Neuronal stem cell (in vitro differentiated cells): ENCODE measurements around the gene MRRF.

Source experiments
- DNase-seq: peaks from one replicate; pipeline ENCODE4 v3.0.0-alpha.2; 2013; ENCODE audit warnings: low spot score
- H2AFZ ChIP-seq: one replicate; pipeline ENCODE4 v1.6.1; 2013; ENCODE audit warnings: mild to moderate bottlenecking, low read length, inconsistent platforms
- H2AK5ac ChIP-seq: 2 replicates; pipeline ENCODE4 v1.6.1; 2013; ENCODE audit warnings: low read depth, mild to moderate bottlenecking, inconsistent platforms, low read length, moderate library complexity, mixed read lengths
- H2BK120ac ChIP-seq: 2 replicates; pipeline ENCODE4 v1.6.1; 2013; ENCODE audit warnings: low read depth, mild to moderate bottlenecking, inconsistent platforms, low read length, moderate library complexity, mixed read lengths
- H2BK12ac ChIP-seq: one replicate; pipeline ENCODE4 v1.6.1; 2013; ENCODE audit warnings: low read length, inconsistent platforms
- H2BK15ac ChIP-seq: 2 replicates; pipeline ENCODE4 v1.6.1; 2013; ENCODE audit warnings: mild to moderate bottlenecking, low read length, inconsistent platforms, mixed read lengths
- H2BK5ac ChIP-seq: one replicate; pipeline ENCODE4 v1.6.1; 2013; ENCODE audit warnings: inconsistent platforms, mild to moderate bottlenecking, low read length, moderate library complexity
- H3K14ac ChIP-seq: one replicate; pipeline ENCODE4 v1.6.1; 2013; ENCODE audit warnings: low read length, inconsistent platforms
- H3K18ac ChIP-seq: 2 replicates; pipeline ENCODE4 v1.6.1; 2013; ENCODE audit warnings: low read length, inconsistent platforms
- H3K23ac ChIP-seq: 2 replicates; pipeline ENCODE4 v1.6.1; 2013; ENCODE audit warnings: low read depth, mild to moderate bottlenecking, mixed read lengths, low read length, inconsistent platforms; ENCODE audit not compliant: poor library complexity
- H3K27ac ChIP-seq: replicated peaks from 3 replicates; pipeline ENCODE4 v1.5.1; 2013; ENCODE audit warnings: low read length, inconsistent platforms
- H3K27me3 ChIP-seq, 3 experiments: 2 replicates each; pipeline ENCODE4 v1.6.1; 2013; ENCODE audit warnings: low read length in 3 of 3, mild to moderate bottlenecking in 2 of 3, inconsistent platforms in 1 of 3, low read depth in 1 of 3, mixed read lengths in 1 of 3, moderate library complexity in 1 of 3; ENCODE audit not compliant: control insufficient read depth in 3 of 3, insufficient read depth in 3 of 3
- H3K36me3 ChIP-seq, 2 donors: replicated peaks in 1 of 2; 2 replicates each; pipeline ENCODE4 v1.6.1; 2013; ENCODE audit warnings: low read length in 2 of 2; ENCODE audit not compliant: control insufficient read depth in 2 of 2, insufficient read depth in 2 of 2
- H3K4ac ChIP-seq: 2 replicates; pipeline ENCODE4 v1.6.1; 2013; ENCODE audit warnings: inconsistent platforms, mild to moderate bottlenecking, low read length, moderate library complexity
- H3K4me1 ChIP-seq, 2 donors: 1 replicate in 1 of 2; 2 replicates in 1 of 2; pipeline ENCODE4 v1.6.1; 2013; ENCODE audit warnings: low read length in 2 of 2, low read depth in 1 of 2; ENCODE audit not compliant: control insufficient read depth in 2 of 2, insufficient read depth in 1 of 2
- H3K4me2 ChIP-seq: one replicate; pipeline ENCODE4 v1.6.1; 2013; ENCODE audit warnings: mild to moderate bottlenecking, low read length, inconsistent platforms; ENCODE audit not compliant: insufficient read depth, poor library complexity, severe bottlenecking
- H3K4me3 ChIP-seq, 2 donors: 2 replicates each; pipeline ENCODE4 v1.5.1; 2013; ENCODE audit warnings: low read length in 2 of 2, mild to moderate bottlenecking in 2 of 2, inconsistent platforms in 1 of 2, moderate library complexity in 1 of 2
- H3K79me1 ChIP-seq: one replicate; pipeline ENCODE4 v1.6.1; 2013; ENCODE audit warnings: low read depth, mild to moderate bottlenecking, inconsistent platforms, low read length, moderate library complexity
- H3K9ac ChIP-seq: one replicate; pipeline ENCODE4 v1.6.1; 2013; ENCODE audit warnings: mild to moderate bottlenecking, low read depth, low read length, inconsistent platforms; ENCODE audit not compliant: poor library complexity
- H3K9me3 ChIP-seq, 2 donors: replicated peaks in 1 of 2; 2 replicates each; pipeline versions ENCODE3 to v1.6.1; 2013; ENCODE audit warnings: low read length in 2 of 2, mild to moderate bottlenecking in 2 of 2, inconsistent platforms in 1 of 2, low read depth in 1 of 2, mixed read lengths in 1 of 2, moderate library complexity in 1 of 2; ENCODE audit not compliant: control insufficient read depth in 2 of 2, insufficient read depth in 1 of 2
- H4K8ac ChIP-seq: one replicate; pipeline ENCODE4 v1.6.1; 2013; ENCODE audit warnings: low read depth, mild to moderate bottlenecking, inconsistent platforms, low read length, moderate library complexity
- H4K91ac ChIP-seq: one replicate; pipeline ENCODE4 v1.6.1; 2013; ENCODE audit warnings: low read length, low read depth, mild to moderate bottlenecking, inconsistent platforms; ENCODE audit not compliant: poor library complexity
- WGBS, 2 donors: extraction: QIAGEN DNeasy Blood & Tissue Kit; methylation state at CpG; one replicate each; pipeline ENCODE4 v1.1.7; 2013; ENCODE audit warnings: missing lambda C conversion rate in 2 of 2, mixed read lengths in 1 of 2; ENCODE audit not compliant: insufficient read length in 2 of 2, insufficient replicate concordance in 1 of 2; ENCODE audit errors: extremely low coverage in 2 of 2; 5-methylcytosine and 5-hydroxymethylcytosine counted together

Gene MRRF

DNA sequence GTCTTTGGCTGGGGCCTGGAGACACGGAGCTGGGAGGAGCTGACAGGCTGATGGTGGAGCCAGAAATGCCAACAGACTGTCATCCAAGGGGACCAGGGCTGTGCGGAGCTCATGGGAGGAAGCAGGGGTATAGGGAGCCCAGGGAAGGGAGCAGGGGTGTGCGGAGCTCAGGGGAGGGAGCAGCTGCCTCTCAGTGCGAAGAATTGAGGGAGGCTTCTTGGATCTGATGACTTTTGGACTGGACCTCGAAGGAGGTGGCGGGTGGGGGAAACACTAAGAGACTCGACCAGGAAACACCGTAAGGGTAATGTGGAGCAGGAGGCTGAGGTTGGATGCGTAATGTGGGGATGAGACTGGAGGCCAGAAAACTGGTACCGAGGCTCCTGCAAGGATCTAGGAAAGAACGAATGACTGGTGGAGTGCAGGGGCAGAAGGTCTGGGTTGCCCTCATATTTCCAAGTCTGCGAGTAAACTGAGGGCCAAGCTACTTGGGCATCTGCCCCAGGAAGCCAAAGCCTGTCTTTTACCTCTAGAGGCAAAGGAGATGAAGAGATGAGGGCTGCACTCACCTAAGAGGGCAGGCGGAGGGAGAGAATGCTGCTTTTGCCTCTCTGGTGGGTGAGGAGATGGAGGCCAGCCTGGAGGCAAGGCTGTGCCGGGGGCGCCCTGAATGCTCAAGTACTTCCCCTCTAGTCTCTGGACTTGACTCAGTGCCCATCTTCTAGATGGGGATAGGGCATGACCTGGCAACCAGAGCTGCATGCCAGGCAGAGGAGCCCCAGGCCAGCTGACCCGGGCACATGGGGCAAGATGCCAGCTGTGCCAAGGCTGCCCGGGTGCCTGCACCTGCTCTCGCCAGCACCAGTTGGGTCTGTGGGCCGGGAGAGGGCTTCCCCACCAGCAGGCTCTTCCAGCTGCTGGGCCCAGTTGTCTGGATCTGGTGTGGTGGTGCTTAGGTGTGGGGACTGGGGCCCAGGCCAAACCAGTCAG is 108.5 kb downstream of the MRRF start:
- Histone ChIP-seq H3K27ac (no peak overlapping the region), H3K9me3 (no peaks in the 10 kb centered on the region), H3K9ac (no peak overlapping the region), H3K14ac (no peak overlapping the region), H2AK5ac (peak overlapping the region; percentile 12), H2BK15ac (no peak overlapping the region), H3K18ac (no peak overlapping the region), H3K4me1 (peaks cover 23 to 25% of the 10 kb centered on the region in 2 donors), H2AFZ (no peak overlapping the region), H3K4ac (no peak overlapping the region), H3K36me3 (no peaks in the 10 kb centered on the region), H3K23ac (peak overlapping the region; percentile 14), H3K4me3 (no peak overlapping the region), H4K91ac (no peak overlapping the region), H3K79me1 (no peaks in the 10 kb centered on the region), H3K27me3 (peaks cover 0 to 55% (median 24%) of the 10 kb centered on the region in 3 experiments), H2BK12ac (no peak overlapping the region), H2BK5ac (no peak overlapping the region), H4K8ac (no peak overlapping the region), H2BK120ac (no peak overlapping the region), H3K4me2 (no peak overlapping the region)
- DNase-seq = no peak
- no CpG with 5 or more reads among the region's 19 CpGs for WGBS, 2 donors

DNA sequence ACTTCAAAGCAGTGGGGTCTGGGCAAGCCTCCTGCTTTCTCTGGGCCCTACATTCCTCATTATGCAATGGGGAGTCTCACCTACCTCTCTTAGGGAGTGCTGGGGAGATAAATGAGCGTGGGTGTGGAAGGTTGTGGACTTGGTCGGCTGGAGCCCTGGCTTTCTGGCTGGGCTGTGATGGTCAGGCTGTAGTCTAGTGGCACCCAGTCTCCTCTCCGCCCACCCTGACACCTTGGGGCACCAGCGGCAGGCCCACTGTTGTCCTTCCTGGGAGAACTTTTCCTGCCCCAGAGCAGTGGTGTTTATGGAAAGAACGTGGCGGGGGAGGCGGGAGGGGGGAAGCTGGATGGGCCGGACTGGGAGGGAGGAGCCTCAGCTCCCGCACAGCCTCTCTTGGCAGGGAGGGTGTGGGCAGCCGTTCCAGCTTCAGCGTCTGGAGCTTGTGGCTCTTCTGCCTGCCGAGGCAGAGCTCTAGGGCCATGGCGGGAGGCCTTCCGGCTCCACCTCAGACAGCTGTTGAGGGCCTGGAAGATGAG is 110.3 kb downstream of the MRRF start:
- no peak overlapping the region for H3K4me2 ChIP-seq
- no peaks in the 10 kb centered on the region for H3K36me3 ChIP-seq
- H3K14ac ChIP-seq = no peak overlapping the region
- DNase-seq = no peak
- peaks cover 3 to 8% of the 10 kb centered on the region in 2 donors for H3K9me3 ChIP-seq
- no CpG with 5 or more reads among the region's 14 CpGs for WGBS, 2 donors
- H4K91ac ChIP-seq = no peak overlapping the region
- no peak overlapping the region for H2BK5ac ChIP-seq
- no peak overlapping the region for H2BK12ac ChIP-seq
- H2BK120ac ChIP-seq = no peak overlapping the region
- H3K27me3 ChIP-seq = peaks cover 0 to 49% (median 24%) of the 10 kb centered on the region in 3 experiments
- H3K79me1 ChIP-seq = no peaks in the 10 kb centered on the region
- peak overlapping the region; percentile 82 for H2AFZ ChIP-seq
- no peak overlapping the region for H3K4me3 ChIP-seq
- no peak overlapping the region for H4K8ac ChIP-seq
- no peak overlapping the region for H3K9ac ChIP-seq
- no peak overlapping the region for H3K4ac ChIP-seq
- peaks cover 23 to 25% of the 10 kb centered on the region in 2 donors for H3K4me1 ChIP-seq
- H3K27ac ChIP-seq = no peak overlapping the region
- peak overlapping the region; percentile 83 for H3K18ac ChIP-seq
- H2AK5ac ChIP-seq = no peak overlapping the region
- H2BK15ac ChIP-seq = peak overlapping the region; percentile 26
- peak overlapping the region; percentile 3 for H3K23ac ChIP-seq

DNA sequence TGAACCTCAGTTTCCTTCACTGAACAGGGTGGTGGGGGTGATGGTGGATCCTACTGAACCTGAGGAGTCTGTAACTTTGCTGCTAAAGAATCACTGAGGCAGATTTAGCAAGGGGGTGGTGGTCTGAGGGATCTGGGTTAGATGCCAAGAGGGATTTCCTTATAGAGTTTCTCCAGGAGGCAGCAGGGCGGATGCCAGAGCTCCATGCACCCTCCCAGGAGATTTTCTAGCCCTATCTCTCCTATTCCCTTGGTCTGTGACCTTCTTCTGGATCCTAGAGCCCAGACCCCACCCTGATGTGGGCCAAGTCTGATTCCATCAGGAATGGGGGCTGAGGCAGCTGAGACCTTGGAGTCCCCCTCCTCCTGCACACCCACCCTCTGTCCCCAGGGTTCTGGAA is 112.1 kb downstream of the MRRF start:
- peak overlapping the region; percentile 16 for H3K18ac ChIP-seq
- H3K23ac ChIP-seq = no peak overlapping the region
- H2BK120ac ChIP-seq = no peak overlapping the region
- no peak overlapping the region for H3K27ac ChIP-seq
- no peak overlapping the region for H4K8ac ChIP-seq
- peaks cover 21 to 25% of the 10 kb centered on the region in 2 donors for H3K4me1 ChIP-seq
- no peak overlapping the region for H3K4me3 ChIP-seq
- H2AK5ac ChIP-seq = peak overlapping the region; percentile 20
- peak overlapping the region; percentile 82 for H2AFZ ChIP-seq
- no peak overlapping the region for H4K91ac ChIP-seq
- no peak overlapping the region for H3K4ac ChIP-seq
- peaks cover 0 to 31% (median 9%) of the 10 kb centered on the region in 3 experiments for H3K27me3 ChIP-seq
- H3K14ac ChIP-seq = no peak overlapping the region
- H3K36me3 ChIP-seq = no peaks in the 10 kb centered on the region
- DNase-seq = no peak
- peak overlapping the region; percentile 46 for H2BK15ac ChIP-seq
- H2BK5ac ChIP-seq = peak overlapping the region; percentile 62
- no peak overlapping the region for H3K4me2 ChIP-seq
- peaks cover 3 to 8% of the 10 kb centered on the region in 2 donors for H3K9me3 ChIP-seq
- WGBS, 2 donors = no CpG with 5 or more reads among the region's 1 CpG
- no peak overlapping the region for H2BK12ac ChIP-seq
- H3K9ac ChIP-seq = no peak overlapping the region
- no peaks in the 10 kb centered on the region for H3K79me1 ChIP-seq
